ENCODE data around the gene MUSK. TPM values are rescaled to one million over a fixed set of nuclear protein-coding genes. Genes with fewer than 3 reads are reported as not detected.

The MUSK gene
- total and polyA plus RNA-seq, 2 of the 4 experiments (the other 2 are of a cell fraction): 0.07 to 0.18 TPM

- TF ChIP-seq FOS (IDR thresholded peaks at IDR 0.05; ENCODE audit: low read depth, low read length): no peak
- TF ChIP-seq POLR2A (IDR thresholded peaks at IDR 0.05; ENCODE audit: low read depth, low read length): no peak
These were observed 842 bp downstream of the MUSK start (continued) for GRCh38 chr9:110669433-110669832.

DNA sequence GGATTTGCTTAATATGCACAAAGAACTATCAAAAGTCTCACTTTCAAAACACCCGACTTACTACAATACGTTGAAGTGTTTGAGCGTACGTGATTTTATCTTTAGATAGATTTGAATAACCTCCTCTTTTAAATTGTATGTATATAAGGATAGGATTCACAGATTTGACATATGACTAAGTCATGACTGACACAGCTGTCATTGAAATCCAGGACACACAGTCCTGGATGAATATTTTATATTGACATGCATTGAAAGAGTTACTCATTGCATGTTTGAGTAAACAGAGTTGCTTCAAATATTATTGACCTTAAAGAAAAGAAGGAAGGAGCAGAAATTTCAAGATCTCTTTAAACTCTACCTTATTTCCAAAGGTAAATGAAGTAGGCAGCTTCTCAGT is 3.3 kb downstream of the MUSK start:
- Histone ChIP-seq H3K36me3 (ENCODE audit: control insufficient read depth, insufficient read depth, low read length) (no peaks in the 10 kb centered on the region), H2AK5ac (ENCODE audit: low read depth, low read length) (no peak overlapping the region), H2AK9ac (replicated peaks; ENCODE audit: low read depth, low read length, poor library complexity) (no peak overlapping the region), H3K14ac (replicated peaks; ENCODE audit: low read depth, low read length) (no peak overlapping the region), H4K8ac (ENCODE audit: low read depth in 2 of 2, low read length in 2 of 2) (no peak overlapping the region), H2BK120ac (ENCODE audit: low read depth, low read length) (no peak overlapping the region), H2BK20ac (ENCODE audit: low read depth, low read length) (no peak overlapping the region), H3K56ac (ENCODE audit: extremely low read depth, insufficient read depth, low read length) (no peak overlapping the region), H3K9me1 (ENCODE audit: insufficient read depth, low read length) (no peaks in the 10 kb centered on the region), H3K23ac (ENCODE audit: low read depth, low read length) (no peak overlapping the region), H3K9ac (ENCODE audit: low read depth, low read length) (no peak overlapping the region), H3K27me3 (ENCODE audit: control insufficient read depth, insufficient read depth, low read length) (no peaks in the 10 kb centered on the region), H3K27ac (ENCODE audit: insufficient read depth, low read length) (no peak overlapping the region), H3K4ac (ENCODE audit: low read depth, low read length) (no peak overlapping the region), H3K18ac (ENCODE audit: low read depth, low read length) (no peak overlapping the region), H4K20me1 (ENCODE audit: insufficient read depth, low read length) (no peaks in the 10 kb centered on the region), H2AFZ (replicated peaks; ENCODE audit: low read length, poor library complexity) (no peak overlapping the region), H3K4me2 (ENCODE audit: low read depth, low read length) (no peak overlapping the region), H4K5ac (ENCODE audit: low read depth, low read length) (no peak overlapping the region), H2BK15ac (ENCODE audit: low read depth, low read length) (no peak overlapping the region), H4K91ac (ENCODE audit: insufficient read depth, low read depth, low read length) (no peak overlapping the region), H3K9me3 (ENCODE audit: control insufficient read depth, insufficient read depth, low read length) (no peaks in the 10 kb centered on the region), H3K4me3 (ENCODE audit: insufficient read depth, low read depth, low read length) (no peak overlapping the region), H3K79me1 (ENCODE audit: low read depth in 1 of 2, low read length in 2 of 2) (no peaks in the 10 kb centered on the region), H3K4me1 (ENCODE audit: control insufficient read depth, insufficient read depth, low read length) (no peaks in the 10 kb centered on the region), H2BK5ac (ENCODE audit: low read depth, low read length, poor library complexity, severe bottlenecking) (no peak overlapping the region)
- BruUV-seq (replicated peaks): no TSS peak
- TF ChIP-seq BHLHE40 (IDR thresholded peaks at IDR 0.05; ENCODE audit: low read depth, low read length): no peak
- TF ChIP-seq RFX5 (IDR thresholded peaks at IDR 0.05; ENCODE audit: low read depth, low read length): no peak
- DNase-seq: no peak
- in situ Hi-C loops (cut with MboI; ENCODE audit: low sequenced_read_pairs): no loop called here
- WGBS, 2 experiments (ENCODE audit: extremely low coverage in 2 of 2, insufficient read length in 1 of 2): no CpG with 5 or more reads among the region's 4 CpGs
- dilution Hi-C loops (cut with HindIII; ENCODE audit: low sequenced_read_pairs, unreplicated experiment): no loop called here
- ATAC-seq (ENCODE audit: low read depth): no peak
- ChIA-PET CTCF (no interaction called here), POLR2A (ENCODE audit: unreplicated experiment) (no interaction called here)
- intact Hi-C loops (cut with micrococcal nuclease): no loop called here

Measured in IMR-90 (cell line).